ENCODE results near the gene ENOX2.

Gene ENOX2

GRCh38 chrX:130615941-130616340, 287.1 kb downstream of the ENOX2 start:
- no peak for DNase-seq

GRCh38 chrX:130607431-130607830, 295.6 kb downstream of the ENOX2 start:
- no peak for DNase-seq

- DNase-seq: no peak
These were observed 296.6 kb downstream of the ENOX2 start for GRCh38 chrX:130606425-130606824.

DNA sequence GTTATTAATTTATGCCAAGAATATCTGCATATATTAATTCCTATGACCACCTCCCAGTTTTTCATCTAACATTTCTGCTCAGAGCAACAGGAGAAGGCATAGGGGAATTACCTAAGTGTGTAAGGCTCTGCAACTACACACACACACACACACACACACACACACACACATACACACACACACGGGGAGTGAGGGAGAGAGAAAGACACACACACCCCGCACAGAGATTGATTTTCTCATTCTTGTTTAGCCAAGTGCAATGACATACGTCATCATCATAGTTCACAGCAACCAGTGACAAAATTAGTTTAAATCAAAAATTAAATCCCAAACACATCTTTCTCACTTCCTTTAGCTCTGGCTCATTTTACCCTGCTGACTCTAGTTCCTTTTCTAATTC, 298.1 kb downstream of the ENOX2 start:
- DNase-seq: no peak

GRCh38 chrX:130594453-130594916, 308.5 kb downstream of the ENOX2 start:
- no peak for DNase-seq

GRCh38 chrX:130593911-130594310, 309.1 kb downstream of the ENOX2 start:
- DNase-seq: no peak

GRCh38 chrX:130592204-130592603, 310.8 kb downstream of the ENOX2 start:
- no peak for DNase-seq

DNA sequence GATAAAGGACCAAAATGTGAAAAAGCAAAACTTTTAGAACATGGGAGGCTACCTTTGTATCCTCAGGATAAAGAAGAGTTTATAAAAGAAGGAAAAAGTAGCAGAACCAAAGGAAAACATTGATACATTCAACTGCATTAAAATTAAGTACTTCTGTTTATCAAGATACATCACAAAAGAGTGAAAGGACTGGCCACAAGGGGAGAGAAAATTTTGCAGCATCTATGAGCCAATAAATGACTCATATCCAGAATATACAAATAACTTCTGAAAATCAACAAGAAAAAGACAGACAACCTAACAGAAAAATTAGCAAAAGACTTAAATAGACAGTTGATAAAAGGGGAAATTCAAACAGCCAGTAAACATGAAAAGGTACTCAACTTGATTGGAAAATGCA, 324.1 kb downstream of the ENOX2 start:
- DNase-seq: no peak

DNA sequence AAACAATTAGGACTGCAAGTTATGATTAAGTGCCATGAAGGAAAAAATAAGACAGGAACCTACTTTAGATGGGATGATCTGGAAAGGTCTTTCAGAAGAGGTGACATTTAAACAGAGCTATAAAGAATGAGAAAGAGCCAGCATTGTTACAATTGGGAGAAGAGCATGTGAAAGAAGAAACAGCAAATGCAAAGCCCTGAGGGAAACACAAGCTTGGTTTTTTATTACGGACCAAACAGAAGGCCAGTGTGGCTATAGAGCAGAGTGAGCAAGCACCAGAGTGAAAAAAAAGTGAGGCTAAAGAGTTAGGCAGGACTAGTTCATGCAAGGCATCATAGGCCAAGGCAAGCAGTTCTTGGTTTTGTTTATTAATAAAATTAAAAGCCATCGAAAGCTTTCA, 325.6 kb downstream of the ENOX2 start:
- DNase-seq: no peak

- peak; percentile 26 for DNase-seq
These were observed 327.1 kb downstream of the ENOX2 start for GRCh38 chrX:130575831-130576389.
